Measurements from ENCODE around the gene GATD1.

DNA sequence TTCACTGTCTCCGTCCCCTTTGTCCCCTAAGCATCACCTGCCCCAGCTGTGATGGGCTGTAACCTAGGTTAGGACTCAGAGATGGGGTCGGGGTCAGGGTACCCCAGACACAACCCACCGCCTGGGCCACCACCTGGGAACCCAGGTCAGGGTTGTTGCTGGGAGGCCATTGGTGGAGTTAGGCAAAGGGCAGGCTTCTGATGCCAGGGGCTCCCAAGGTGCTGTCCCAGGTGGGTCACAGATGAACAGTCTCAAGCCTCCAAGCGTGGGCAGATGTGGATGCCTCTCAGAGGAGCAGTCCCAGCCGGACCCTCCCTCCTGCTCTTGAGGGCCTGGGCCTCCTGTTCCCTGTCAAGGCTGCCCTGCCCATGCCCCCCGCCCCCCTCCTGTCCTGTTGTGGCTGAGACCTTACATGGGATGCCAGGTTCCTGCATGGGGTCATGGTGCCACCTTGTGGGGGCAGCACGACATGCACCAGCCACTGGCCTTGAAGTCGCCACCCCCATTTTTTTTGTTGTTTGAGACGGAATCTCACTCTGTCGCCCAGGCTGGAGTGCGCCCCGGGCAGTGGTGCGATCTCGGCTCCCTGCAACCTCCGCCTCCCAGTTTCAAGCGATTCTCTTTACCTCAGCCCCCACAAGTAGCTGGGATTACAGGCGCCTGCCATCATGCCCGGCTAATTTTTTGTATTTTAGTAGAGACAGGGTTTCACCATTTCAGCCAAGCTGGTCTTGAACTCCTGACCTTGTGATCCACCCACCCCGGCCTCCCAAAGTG, 12.1 kb downstream of the GATD1 start:
- TF ChIP-seq POLR2AphosphoS5 (IDR thresholded peaks at IDR 0.05): no peak
- TF ChIP-seq, protein P1, sequence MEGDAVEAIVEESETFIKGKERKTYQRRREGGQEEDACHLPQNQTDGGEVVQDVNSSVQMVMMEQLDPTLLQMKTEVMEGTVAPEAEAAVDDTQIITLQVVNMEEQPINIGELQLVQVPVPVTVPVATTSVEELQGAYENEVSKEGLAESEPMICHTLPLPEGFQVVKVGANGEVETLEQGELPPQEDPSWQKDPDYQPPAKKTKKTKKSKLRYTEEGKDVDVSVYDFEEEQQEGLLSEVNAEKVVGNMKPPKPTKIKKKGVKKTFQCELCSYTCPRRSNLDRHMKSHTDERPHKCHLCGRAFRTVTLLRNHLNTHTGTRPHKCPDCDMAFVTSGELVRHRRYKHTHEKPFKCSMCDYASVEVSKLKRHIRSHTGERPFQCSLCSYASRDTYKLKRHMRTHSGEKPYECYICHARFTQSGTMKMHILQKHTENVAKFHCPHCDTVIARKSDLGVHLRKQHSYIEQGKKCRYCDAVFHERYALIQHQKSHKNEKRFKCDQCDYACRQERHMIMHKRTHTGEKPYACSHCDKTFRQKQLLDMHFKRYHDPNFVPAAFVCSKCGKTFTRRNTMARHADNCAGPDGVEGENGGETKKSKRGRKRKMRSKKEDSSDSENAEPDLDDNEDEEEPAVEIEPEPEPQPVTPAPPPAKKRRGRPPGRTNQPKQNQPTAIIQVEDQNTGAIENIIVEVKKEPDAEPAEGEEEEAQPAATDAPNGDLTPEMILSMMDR (IDR thresholded peaks at IDR 0.05): peak; percentile 26 to 67
- TF ChIP-seq POLR2A (IDR thresholded peaks at IDR 0.05): no peak
